Endothelial cell (in vitro differentiated cells): ENCODE measurements around the gene MSH6. TPM values are rescaled to one million over a fixed set of nuclear protein-coding genes. Genes with fewer than 3 reads are reported as not detected.
"Not testable (repeated sequence)": the region's sequence is repeated elsewhere in the genome, so short reads cannot be mapped to it uniquely, and the experiment has no call there.

ENCODE experiments used
- DNase-seq: peaks from one replicate; pipeline ENCODE4 v3.0.0; 2021; ENCODE audit warnings: low spot score
- H3K27ac Mint-ChIP-seq: one replicate; pipeline ENCODE4 v1.8.0; 2021; ENCODE audit warnings: mixed read lengths, inconsistent platforms; ENCODE audit not compliant: unreplicated experiment
- H3K27me3 Mint-ChIP-seq: one replicate; pipeline ENCODE4 v1.8.0; 2021; ENCODE audit warnings: mild to moderate bottlenecking, moderate library complexity, mixed read lengths, inconsistent platforms; ENCODE audit not compliant: unreplicated experiment
- H3K36me3 Mint-ChIP-seq: one replicate; pipeline ENCODE4 v1.8.0; 2021; ENCODE audit warnings: mild to moderate bottlenecking, low read depth, mixed read lengths, inconsistent platforms; ENCODE audit not compliant: unreplicated experiment
- H3K4me1 Mint-ChIP-seq: one replicate; pipeline ENCODE4 v1.8.0; 2021; ENCODE audit warnings: mild to moderate bottlenecking, mixed read lengths, inconsistent platforms; ENCODE audit not compliant: unreplicated experiment
- H3K4me3 Mint-ChIP-seq: one replicate; pipeline ENCODE4 v1.8.0; 2021; ENCODE audit warnings: mild to moderate bottlenecking, mixed read lengths, inconsistent platforms; ENCODE audit not compliant: unreplicated experiment
- H3K9me3 Mint-ChIP-seq: one replicate; pipeline ENCODE4 v1.8.0; 2021; ENCODE audit warnings: mixed read lengths, inconsistent platforms; ENCODE audit not compliant: unreplicated experiment
- CTCF ChIP-seq: fragments of 200-600 bp; sonication (generic); IDR thresholded peaks from one replicate; pipeline ENCODE4 v1.5.0; 2021; ENCODE audit warnings: antibody characterized with exemption; ENCODE audit not compliant: unreplicated experiment
- total RNA-seq: library from RNA; stranded (reverse); fragmentation: NEBNext Ultra II Directional; extraction: Animal tissue kit (Norgen Biotek cat#: 25700); gene quantifications from one replicate; pipeline ENCODE4 v1.2.1, GENCODE V29; 2021; ENCODE audit not compliant: unreplicated experiment

Gene MSH6
- total RNA-seq, 1 donor from 2014 or later, result 82.0 TPM

GRCh38 chr2:47849368-47849767 lies 66.4 kb downstream of the MSH6 start:
- no peak for TF ChIP-seq CTCF
- Mint-ChIP-seq H3K4me1 (no peaks in the 10 kb centered on the region), H3K9me3 (no peaks in the 10 kb centered on the region), H3K4me3 (no peak overlapping the region), H3K36me3 (no peaks in the 10 kb centered on the region), H3K27ac (no peak overlapping the region), H3K27me3 (no peaks in the 10 kb centered on the region)
- no peak for DNase-seq

- no peak for DNase-seq
- Mint-ChIP-seq H3K4me3 (no peak overlapping the region), H3K9me3 (no peaks in the 10 kb centered on the region), H3K27ac (no peak overlapping the region), H3K27me3 (no peaks in the 10 kb centered on the region), H3K36me3 (no peaks in the 10 kb centered on the region), H3K4me1 (no peaks in the 10 kb centered on the region)
- no peak for TF ChIP-seq CTCF
Measured at GRCh38 chr2:47850198-47850597, 67.3 kb downstream of the MSH6 start.

- not testable (repeated sequence) for H3K27me3 Mint-ChIP-seq, H3K27ac Mint-ChIP-seq, H3K4me1 Mint-ChIP-seq, H3K9me3 Mint-ChIP-seq, DNase-seq, H3K36me3 Mint-ChIP-seq, H3K4me3 Mint-ChIP-seq
Measured at GRCh38 chr2:47853067-47853777, 70.3 kb downstream of the MSH6 start.

Other genes with a start within 250 kb of the MSH6 start
- 0.21 TPM for gene KCNK12, start 212.2 kb upstream of the MSH6 start, total RNA-seq
- 84.6 TPM for gene FBXO11, start 123.4 kb downstream of the MSH6 start, total RNA-seq